Measurements from ENCODE around the gene CPE.
"Not testable (repeated sequence)": the region's sequence is repeated elsewhere in the genome, so short reads cannot be mapped to it uniquely, and the experiment has no call there.

Gene CPE

DNA sequence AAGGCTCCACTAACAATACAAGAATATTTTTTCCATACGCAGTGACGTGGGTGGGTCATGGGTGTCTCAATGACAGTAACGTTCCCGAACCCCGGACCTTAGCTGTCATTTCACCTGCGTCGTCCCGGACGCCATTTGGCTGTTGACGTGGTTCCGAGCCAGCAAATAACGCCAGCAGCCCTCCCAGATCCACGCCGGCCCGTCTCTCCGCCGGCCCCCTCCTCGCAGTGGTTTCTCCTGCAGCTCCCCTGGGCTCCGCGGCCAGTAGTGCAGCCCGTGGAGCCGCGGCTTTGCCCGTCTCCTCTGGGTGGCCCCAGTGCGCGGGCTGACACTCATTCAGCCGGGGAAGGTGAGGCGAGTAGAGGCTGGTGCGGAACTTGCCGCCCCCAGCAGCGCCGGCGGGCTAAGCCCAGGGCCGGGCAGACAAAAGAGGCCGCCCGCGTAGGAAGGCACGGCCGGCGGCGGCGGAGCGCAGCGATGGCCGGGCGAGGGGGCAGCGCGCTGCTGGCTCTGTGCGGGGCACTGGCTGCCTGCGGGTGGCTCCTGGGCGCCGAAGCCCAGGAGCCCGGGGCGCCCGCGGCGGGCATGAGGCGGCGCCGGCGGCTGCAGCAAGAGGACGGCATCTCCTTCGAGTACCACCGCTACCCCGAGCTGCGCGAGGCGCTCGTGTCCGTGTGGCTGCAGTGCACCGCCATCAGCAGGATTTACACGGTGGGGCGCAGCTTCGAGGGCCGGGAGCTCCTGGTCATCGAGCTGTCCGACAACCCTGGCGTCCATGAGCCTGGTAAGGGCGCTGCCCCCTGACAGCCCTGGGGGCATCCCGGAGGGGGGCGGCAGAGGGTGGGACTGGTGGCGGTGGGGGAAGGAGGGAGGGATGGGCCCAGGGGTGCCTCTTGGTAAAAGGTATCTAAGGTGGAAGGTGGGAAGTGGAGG is at the start of gene CPE:
Gene CPE (plus strand): TSS at position 264 of the 933 bp plus-strand sequence. CDS start 214 bp downstream, at position 478.
- Histone ChIP-seq H3K9me3 (ENCODE audit: low read length) (no peaks in the 10 kb centered on the region), H3K36me3 (ENCODE audit: insufficient read depth, low read length) (no peaks in the 10 kb centered on the region), H3K4me3 (ENCODE audit: low read length) (peak within 1 kb of the TSS; percentile 59), H3K27me3 (ENCODE audit: insufficient read depth, low read length) (no peaks in the 10 kb centered on the region), H3K4me1 (ENCODE audit: insufficient read depth, low read length) (peaks cover 28% of the 10 kb centered on the region), H2AFZ (ENCODE audit: low read depth, low read length) (peak within 1 kb of the TSS; percentile 98)

DNA sequence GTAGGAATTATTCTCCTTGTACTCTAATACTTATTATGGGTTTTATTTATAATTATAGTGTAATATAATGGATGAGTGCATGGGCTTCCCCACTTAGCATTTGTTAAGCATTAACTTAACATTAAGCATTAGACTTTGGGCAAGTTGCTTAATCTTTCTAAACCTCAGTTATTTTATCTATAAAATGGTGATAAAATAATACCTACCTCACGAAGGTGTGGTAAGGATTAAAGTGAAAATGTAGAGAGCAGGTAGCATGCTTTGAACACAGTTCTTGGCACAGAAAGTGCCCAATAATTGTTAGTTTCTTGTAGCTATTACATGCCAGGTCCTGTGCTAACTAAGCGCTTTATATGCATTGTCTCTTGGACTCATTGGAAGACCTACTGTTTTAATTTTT is 48.7 kb upstream of the CPE start:
- Histone ChIP-seq H3K36me3 (ENCODE audit: insufficient read depth, low read length) (peaks cover 43% of the 10 kb centered on the region), H3K9me3 (ENCODE audit: low read length) (no peaks in the 10 kb centered on the region), H3K4me3 (ENCODE audit: low read length) (peak overlapping the region; percentile 94), H2AFZ (ENCODE audit: low read depth, low read length) (no peak overlapping the region), H3K4me1 (ENCODE audit: insufficient read depth, low read length) (peaks cover 51% of the 10 kb centered on the region), H3K27me3 (ENCODE audit: insufficient read depth, low read length) (no peaks in the 10 kb centered on the region)

DNA sequence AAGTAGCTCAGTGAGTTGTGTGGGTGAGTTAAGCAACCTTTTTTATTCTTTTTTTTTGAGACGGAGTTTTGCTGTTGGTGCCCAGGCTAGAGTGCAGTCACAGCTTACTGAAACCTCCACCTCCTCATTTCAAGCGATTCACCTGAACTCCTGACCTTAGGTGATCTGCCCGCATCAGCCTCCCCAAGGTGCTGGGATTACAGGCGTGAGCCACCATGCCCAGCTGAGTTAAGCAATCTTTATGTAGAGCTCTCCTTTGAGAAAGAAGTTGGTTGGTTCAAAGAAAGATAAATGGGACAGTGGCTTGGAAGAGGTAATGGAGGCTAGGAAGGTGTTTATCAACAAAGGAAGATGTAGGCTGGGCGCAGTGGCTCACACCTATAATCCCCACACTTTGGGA is 48.1 kb upstream of the CPE start:
- Histone ChIP-seq H3K27me3 (ENCODE audit: insufficient read depth, low read length) (no peaks in the 10 kb centered on the region), H3K4me3 (ENCODE audit: low read length) (peak overlapping the region; percentile 94), H3K36me3 (ENCODE audit: insufficient read depth, low read length) (peaks cover 49% of the 10 kb centered on the region), H3K4me1 (ENCODE audit: insufficient read depth, low read length) (peaks cover 57% of the 10 kb centered on the region), H3K9me3 (ENCODE audit: low read length) (no peaks in the 10 kb centered on the region), H2AFZ (ENCODE audit: low read depth, low read length) (no peak overlapping the region)

DNA sequence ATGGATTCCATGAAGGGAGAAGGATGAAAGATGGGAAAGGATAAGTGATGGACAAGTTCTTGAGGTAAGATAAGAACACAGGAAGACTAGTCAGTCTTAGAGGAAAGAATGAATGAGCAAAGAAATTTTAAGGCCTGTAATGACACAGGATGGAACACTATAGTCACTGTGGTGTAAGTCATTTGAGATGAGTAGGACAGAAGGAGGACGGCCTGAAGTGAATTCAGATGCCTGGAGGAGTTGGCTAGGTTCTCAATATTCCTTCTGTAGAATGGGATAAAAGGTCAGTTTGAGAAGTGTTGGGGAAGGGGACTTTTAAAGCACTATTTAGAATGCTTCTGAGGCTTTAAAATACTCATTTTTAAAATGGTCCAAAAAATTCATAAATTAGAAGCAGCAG is 47.4 kb upstream of the CPE start:
- Histone ChIP-seq H3K36me3 (ENCODE audit: insufficient read depth, low read length) (peaks cover 56% of the 10 kb centered on the region), H3K4me1 (ENCODE audit: insufficient read depth, low read length) (peaks cover 54% of the 10 kb centered on the region), H3K9me3 (ENCODE audit: low read length) (no peaks in the 10 kb centered on the region)

DNA sequence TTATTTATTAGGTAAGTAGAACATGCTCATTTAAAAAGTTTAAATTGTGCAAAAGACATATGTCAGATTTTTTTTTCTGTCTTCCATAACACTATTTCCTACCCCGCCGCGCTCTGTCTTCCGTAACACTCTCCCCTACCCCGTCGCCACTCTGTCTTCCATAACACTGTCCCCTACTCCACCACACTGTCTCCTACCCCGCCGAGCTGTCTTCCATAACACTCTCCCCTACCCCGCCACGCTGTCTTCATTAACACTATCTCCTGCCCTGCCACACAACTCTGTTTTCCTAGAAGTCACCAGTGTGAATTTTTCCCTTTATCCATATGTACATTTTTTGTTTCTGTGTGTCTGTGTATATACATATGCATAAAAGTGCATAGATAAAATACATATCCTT is 47.0 kb upstream of the CPE start:
- Histone ChIP-seq H2AFZ (ENCODE audit: low read depth, low read length) (no peak overlapping the region), H3K9me3 (ENCODE audit: low read length) (no peaks in the 10 kb centered on the region), H3K27me3 (ENCODE audit: insufficient read depth, low read length) (no peaks in the 10 kb centered on the region), H3K4me1 (ENCODE audit: insufficient read depth, low read length) (peaks cover 57% of the 10 kb centered on the region), H3K4me3 (ENCODE audit: low read length) (peak overlapping the region; percentile 94), H3K36me3 (ENCODE audit: insufficient read depth, low read length) (peaks cover 60% of the 10 kb centered on the region)

More for the DNA sequence above, 47.4 kb upstream of the CPE start:
- Histone ChIP-seq H2AFZ (ENCODE audit: low read depth, low read length) (no peak overlapping the region), H3K4me3 (ENCODE audit: low read length) (peak overlapping the region; percentile 94), H3K27me3 (ENCODE audit: insufficient read depth, low read length) (no peaks in the 10 kb centered on the region)

DNA sequence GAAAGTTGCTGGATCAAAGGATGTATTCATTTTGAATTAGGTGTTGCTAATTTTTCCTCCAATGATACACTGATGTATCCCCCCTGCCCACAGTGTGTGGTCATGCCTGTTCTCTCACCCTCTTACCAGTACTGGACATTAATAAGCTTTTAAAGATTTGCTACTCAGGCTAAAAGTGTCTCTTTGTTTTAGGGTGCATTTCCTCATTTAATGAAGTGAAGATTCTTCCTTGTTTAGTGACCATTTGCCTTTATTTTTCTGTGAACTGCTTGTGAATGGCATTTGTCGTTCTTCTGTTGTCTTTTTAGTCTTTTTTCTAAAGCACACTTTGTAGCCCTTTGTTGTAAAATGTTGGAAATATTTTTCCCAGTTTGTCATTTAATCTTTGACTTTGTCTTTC is 46.3 kb upstream of the CPE start:
- Histone ChIP-seq H3K4me3 (ENCODE audit: low read length) (peak overlapping the region; percentile 94), H2AFZ (ENCODE audit: low read depth, low read length) (no peak overlapping the region), H3K36me3 (ENCODE audit: insufficient read depth, low read length) (peaks cover 67% of the 10 kb centered on the region), H3K4me1 (ENCODE audit: insufficient read depth, low read length) (peaks cover 57% of the 10 kb centered on the region), H3K9me3 (ENCODE audit: low read length) (no peaks in the 10 kb centered on the region), H3K27me3 (ENCODE audit: insufficient read depth, low read length) (no peaks in the 10 kb centered on the region)

DNA sequence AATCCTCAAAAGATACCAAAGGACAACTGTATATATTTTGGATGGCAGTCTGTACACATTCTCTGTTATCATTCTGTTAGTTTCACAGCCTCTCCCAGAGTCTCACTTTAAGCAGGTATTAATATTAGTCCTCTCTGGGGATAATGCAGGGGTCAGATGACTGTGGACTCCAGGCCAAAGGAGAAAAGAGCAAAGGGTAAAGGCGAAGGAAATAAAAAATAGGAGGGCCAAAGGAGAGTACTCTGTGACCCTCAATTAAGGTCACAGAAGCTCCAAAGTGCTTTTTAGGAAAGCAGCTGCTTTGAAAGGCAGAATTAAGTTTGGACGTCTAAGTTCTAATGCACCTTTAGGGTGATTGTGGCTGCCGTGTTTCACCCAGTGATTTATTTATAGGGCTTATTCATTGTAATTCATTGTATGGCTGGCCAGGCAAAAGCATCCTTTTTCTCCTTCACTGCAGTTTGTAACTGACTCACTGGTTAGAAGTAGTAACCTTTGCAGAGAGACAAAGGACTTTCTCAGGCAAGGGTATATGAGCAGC is 43.6 kb upstream of the CPE start:
- Histone ChIP-seq H3K4me3 (ENCODE audit: low read length) (no peak overlapping the region), H3K36me3 (ENCODE audit: insufficient read depth, low read length) (peaks cover 86% of the 10 kb centered on the region), H3K4me1 (ENCODE audit: insufficient read depth, low read length) (peaks cover 52% of the 10 kb centered on the region)

DNA sequence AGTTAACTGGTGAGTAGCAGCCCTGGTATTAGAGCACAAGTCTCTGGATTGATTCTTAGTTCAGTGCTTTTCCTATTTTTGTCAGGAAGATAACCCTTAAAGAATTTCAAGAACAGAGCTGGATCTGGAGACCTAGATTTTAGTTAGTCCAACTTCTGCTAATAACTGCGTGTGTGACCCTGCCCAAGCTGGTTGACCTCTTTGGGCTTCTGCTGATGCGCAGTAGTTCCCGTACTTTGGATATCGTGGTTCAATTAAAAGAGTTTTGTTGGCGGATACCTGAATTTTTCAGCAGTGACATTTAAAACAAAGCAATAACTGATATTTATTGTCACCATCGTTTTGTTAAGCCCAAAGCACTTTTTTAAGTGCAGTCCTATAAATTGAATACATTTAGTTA is 42.1 kb upstream of the CPE start:
- Histone ChIP-seq H2AFZ (ENCODE audit: low read depth, low read length) (no peak overlapping the region), H3K4me1 (ENCODE audit: insufficient read depth, low read length) (peaks cover 38% of the 10 kb centered on the region), H3K27me3 (ENCODE audit: insufficient read depth, low read length) (no peaks in the 10 kb centered on the region), H3K4me3 (ENCODE audit: low read length) (no peak overlapping the region), H3K36me3 (ENCODE audit: insufficient read depth, low read length) (peaks cover 90% of the 10 kb centered on the region), H3K9me3 (ENCODE audit: low read length) (no peaks in the 10 kb centered on the region)

More for the DNA sequence above, 43.6 kb upstream of the CPE start:
- no peaks in the 10 kb centered on the region for H3K27me3 ChIP-seq (ENCODE audit: insufficient read depth, low read length)
- no peaks in the 10 kb centered on the region for H3K9me3 ChIP-seq (ENCODE audit: low read length)
- no peak overlapping the region for H2AFZ ChIP-seq (ENCODE audit: low read depth, low read length)

DNA sequence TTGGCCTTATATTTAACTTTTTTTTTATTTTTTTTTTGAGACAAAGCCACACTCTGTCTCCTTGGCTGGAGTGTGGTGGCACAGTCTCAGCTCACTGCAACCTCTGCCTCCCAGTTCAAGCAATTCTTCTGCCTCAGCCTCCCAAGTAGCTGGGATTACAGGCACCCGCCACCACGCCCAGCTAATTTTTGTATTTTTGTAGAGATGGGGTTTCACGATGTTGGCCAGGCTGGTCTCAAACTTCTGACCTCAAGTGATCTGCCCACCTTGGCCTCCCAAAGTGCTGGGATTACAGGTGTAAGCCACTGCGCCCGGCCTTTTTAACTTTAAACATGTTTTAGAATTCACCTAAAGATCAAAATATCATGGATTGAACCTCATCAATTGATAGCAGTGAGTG is 36.5 kb upstream of the CPE start:
- H3K27me3 ChIP-seq (ENCODE audit: insufficient read depth, low read length); H3K4me3 ChIP-seq (ENCODE audit: low read length); H2AFZ ChIP-seq (ENCODE audit: low read depth, low read length); H3K9me3 ChIP-seq (ENCODE audit: low read length); H3K4me1 ChIP-seq (ENCODE audit: insufficient read depth, low read length): not testable (repeated sequence)
- H3K36me3 ChIP-seq (ENCODE audit: insufficient read depth, low read length): peaks cover 61% of the 10 kb centered on the region

DNA sequence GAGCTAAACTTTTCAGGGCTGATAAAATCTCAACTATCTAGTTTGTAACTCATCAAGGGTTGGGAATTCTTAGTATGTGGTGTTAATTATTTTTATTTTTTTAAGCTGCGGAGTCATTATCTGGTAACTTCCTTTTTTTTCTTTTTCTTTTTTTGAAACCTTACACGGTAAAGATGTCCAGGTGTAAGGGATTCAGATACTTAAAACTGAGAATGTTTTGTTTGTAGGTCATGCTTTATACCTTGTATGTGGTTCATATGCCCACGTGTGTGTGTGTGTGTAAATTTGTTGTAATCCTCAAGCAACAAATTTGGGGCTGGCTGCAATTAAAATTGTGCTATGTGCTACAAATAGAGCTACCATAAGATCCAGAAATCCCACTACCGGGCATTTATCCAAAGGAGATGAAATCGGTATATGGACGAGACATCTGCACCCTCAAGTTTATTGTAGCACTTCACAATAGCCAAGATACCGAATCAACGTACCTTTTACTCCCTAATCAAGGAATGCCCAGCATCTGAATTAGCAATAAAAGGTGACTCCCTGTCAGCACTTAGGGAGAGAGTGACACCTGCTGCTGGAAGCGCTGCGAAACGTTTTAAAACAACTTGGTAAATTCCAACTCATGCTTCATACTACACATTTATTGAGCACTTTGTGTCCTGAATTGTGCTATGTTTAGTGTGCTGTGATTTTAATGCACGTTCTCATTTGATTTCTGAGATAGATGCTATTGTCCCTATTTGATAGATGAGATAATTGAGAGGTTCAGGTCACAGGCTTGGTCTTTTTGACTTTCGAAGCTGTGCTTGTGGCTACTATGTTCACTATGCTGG is 35.2 kb upstream of the CPE start:
- Histone ChIP-seq H2AFZ (ENCODE audit: low read depth, low read length) (no peak overlapping the region), H3K9me3 (ENCODE audit: low read length) (no peaks in the 10 kb centered on the region), H3K4me1 (ENCODE audit: insufficient read depth, low read length) (no peaks in the 10 kb centered on the region), H3K27me3 (ENCODE audit: insufficient read depth, low read length) (no peaks in the 10 kb centered on the region), H3K36me3 (ENCODE audit: insufficient read depth, low read length) (peaks cover 50% of the 10 kb centered on the region), H3K4me3 (ENCODE audit: low read length) (no peak overlapping the region)

DNA sequence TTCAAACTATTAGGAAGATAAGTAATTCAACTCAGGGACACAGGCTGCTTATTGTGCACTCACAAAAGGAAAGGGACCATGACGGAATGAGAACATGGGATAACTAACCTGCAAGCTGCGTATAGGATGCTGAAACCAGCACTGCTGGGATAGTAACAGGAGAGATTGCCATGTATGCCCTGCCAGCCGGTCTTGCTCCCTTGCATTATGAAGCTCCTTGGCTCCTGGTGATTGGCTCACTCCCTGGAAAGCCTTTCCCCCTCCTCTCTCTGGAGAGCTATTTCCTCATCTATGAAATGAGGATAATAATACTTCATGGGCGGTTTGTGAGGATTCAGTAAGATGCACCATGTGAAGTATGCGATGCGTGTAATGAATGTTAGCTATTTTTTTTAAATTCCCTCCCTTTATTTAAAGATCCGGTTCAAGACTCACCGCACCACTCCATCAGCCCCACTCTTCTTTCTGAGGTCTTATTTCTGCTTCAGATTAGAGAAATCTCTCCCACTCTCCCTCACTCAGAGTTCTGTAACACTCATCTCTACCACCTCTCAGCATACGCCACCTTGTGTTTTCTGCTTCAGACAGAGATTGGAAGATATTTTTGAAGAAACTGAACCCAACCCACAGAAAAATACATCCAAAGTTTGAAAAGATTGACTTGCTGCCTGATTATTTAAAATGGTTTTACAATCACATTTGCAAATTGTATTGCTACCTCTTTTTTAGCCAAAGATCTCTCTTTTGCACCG is 33.0 kb upstream of the CPE start:
- Histone ChIP-seq H3K27me3 (ENCODE audit: insufficient read depth, low read length) (no peaks in the 10 kb centered on the region), H3K36me3 (ENCODE audit: insufficient read depth, low read length) (peaks cover 27% of the 10 kb centered on the region), H3K4me1 (ENCODE audit: insufficient read depth, low read length) (no peaks in the 10 kb centered on the region), H3K9me3 (ENCODE audit: low read length) (no peaks in the 10 kb centered on the region), H3K4me3 (ENCODE audit: low read length) (no peak overlapping the region), H2AFZ (ENCODE audit: low read depth, low read length) (no peak overlapping the region)

DNA sequence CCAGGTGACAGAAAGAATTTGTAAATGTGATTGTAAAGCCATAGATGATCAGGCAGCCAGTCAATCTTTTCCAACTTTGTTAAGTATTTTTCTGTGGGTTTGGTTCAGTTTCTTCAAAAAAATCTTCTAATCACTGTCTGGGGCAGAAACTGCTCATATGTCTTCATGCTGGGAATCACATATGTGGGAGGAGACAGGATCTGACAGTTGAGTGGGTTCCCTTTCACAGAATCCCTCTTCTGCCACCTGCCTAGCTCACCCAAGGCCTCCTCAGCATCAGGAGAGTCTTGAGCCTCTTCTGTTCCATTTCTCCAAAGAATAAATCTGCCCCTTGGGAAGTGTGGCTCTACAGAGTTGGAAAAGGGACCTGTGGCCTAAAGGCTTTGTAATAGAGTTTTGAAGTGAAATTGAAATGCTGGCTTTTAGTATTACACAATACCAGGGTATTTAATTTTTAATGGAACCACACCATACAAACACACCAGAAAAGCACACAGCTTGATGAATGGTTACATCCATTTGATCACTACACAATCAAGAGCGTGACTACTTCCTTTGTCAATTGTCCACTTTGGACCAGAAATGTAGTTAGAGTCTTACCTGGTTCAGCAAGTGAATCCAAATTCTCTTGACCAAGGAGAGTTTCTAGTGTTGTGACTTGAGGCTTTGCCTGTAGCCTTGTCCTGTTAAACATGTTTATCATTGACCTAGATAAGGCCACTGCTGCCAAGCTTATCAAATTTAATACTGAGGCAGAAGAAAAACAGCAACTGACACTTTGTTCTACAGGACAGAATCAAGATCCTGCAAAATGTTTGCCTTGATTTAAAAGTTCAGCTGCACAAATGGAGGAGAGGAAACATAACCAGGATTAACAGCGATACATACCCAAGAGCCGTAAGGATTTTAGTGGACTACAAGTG is 30.9 kb upstream of the CPE start:
- H3K9me3 ChIP-seq (ENCODE audit: low read length): no peaks in the 10 kb centered on the region
- H3K27me3 ChIP-seq (ENCODE audit: insufficient read depth, low read length): no peaks in the 10 kb centered on the region
- no peaks in the 10 kb centered on the region for H3K4me1 ChIP-seq (ENCODE audit: insufficient read depth, low read length)
- no peak overlapping the region for H2AFZ ChIP-seq (ENCODE audit: low read depth, low read length)
- H3K4me3 ChIP-seq (ENCODE audit: low read length): no peak overlapping the region
- H3K36me3 ChIP-seq (ENCODE audit: insufficient read depth, low read length): peaks cover 9% of the 10 kb centered on the region

Data from neuron (in vitro differentiated cells).